ENCODE data around the gene TRIM27. TPM values are rescaled to one million over a fixed set of nuclear protein-coding genes. Genes with fewer than 3 reads are reported as not detected.

Gene TRIM27
- total and polyA plus RNA-seq, 10 of the 15 experiments (the other 5 are each of a cell fraction or from before 2014, with no cell fraction given), result 18.5 to 74.7 (median 58.0) TPM

GRCh38 chr6:28875191-28875747 lies 48.5 kb downstream of the TRIM27 start:
- BruUV-seq (replicated peaks), result no TSS peak
- POLR2A ChIA-PET, result interaction anchor here (1.1 kb wide), 1 partner anchor 37 kb away, joined by 3 read pairs; no protein-coding TSS in a partner anchor
- no peak for ATAC-seq
- SMC1A ChIA-PET (ENCODE audit: uncharacterized antibody, unreplicated experiment), result interaction anchor here (0.5 kb wide), 1 partner anchor 113 kb away, joined by 4 read pairs; no protein-coding TSS in a partner anchor
- H3K27me3 ChIP-seq (replicated peaks in 1 of 2; ENCODE audit: control insufficient read depth in 2 of 2, insufficient read depth in 2 of 2, low read length in 1 of 2), result peaks cover 0 to 3% of the 10 kb centered on the region in 2 experiments; a peak in 2 of 4 replicates
- no peak overlapping the region for H3K4me2 ChIP-seq (ENCODE audit: control insufficient read depth, insufficient read depth)
- in situ Hi-C loops (cut with MboI) (no loop called here), intact Hi-C loops (cut with micrococcal nuclease; ENCODE audit: unreplicated experiment) (no loop called here)
- DNase-seq (ENCODE audit: low read depth, low spot score), result no peak
- no peak for FAIRE-seq
- H3K79me2 ChIP-seq (ENCODE audit: control insufficient read depth, insufficient read depth, low read length), result no peaks in the 10 kb centered on the region
- H3K4me3 ChIP-seq, result no peak overlapping the region
- H3K9ac ChIP-seq (ENCODE audit: control insufficient read depth, insufficient read depth, low read length), result no peak overlapping the region
- TF ChIP-seq GATAD2B (conservative IDR thresholded peaks at IDR 0.05; ENCODE audit: low read depth) (no peak), USF2 (IDR thresholded peaks at IDR 0.05; ENCODE audit: borderline replicate concordance, low read depth, low read length) (no peak), ZNF622 (IDR thresholded peaks at IDR 0.05) (no peak), SIN3A (IDR thresholded peaks at IDR 0.05; ENCODE audit: low read depth, low read length) (no peak), POLR2AphosphoS5 (IDR thresholded peaks at IDR 0.05; ENCODE audit: low read length) (no peak), RUNX3 (IDR thresholded peaks at IDR 0.05; ENCODE audit: low read length) (no peak), ZBTB40 (IDR thresholded peaks at IDR 0.05; ENCODE audit: borderline replicate concordance) (no peak), RCOR1 (conservative IDR thresholded peaks at IDR 0.05; ENCODE audit: low read depth, low read length) (no peak), NFIC (IDR thresholded peaks at IDR 0.05; ENCODE audit: low read depth, low read length) (no peak), MYC (IDR thresholded peaks at IDR 0.05; ENCODE audit: insufficient read depth, insufficient read length, insufficient replicate concordance, low read length, severe bottlenecking) (no peak), EP300 (IDR thresholded peaks at IDR 0.05; ENCODE audit: borderline replicate concordance in 1 of 2, control insufficient read depth in 1 of 2, low read depth in 2 of 2, low read length in 2 of 2) (no peak), BHLHE40 (IDR thresholded peaks at IDR 0.05; ENCODE audit: borderline replicate concordance in 1 of 2, low read depth in 2 of 2, low read length in 1 of 2) (no peak), MXI1 (IDR thresholded peaks at IDR 0.05; ENCODE audit: low read depth, low read length) (no peak), NR2C2 (IDR thresholded peaks at IDR 0.05; ENCODE audit: borderline replicate concordance, control insufficient read depth, insufficient read length, low read depth) (no peak), SMARCA5 (IDR thresholded peaks at IDR 0.05) (no peak), BRCA1 (IDR thresholded peaks at IDR 0.05; ENCODE audit: low read depth, low read length) (no peak), IKZF2 (IDR thresholded peaks at IDR 0.05) (no peak)
- RAD21 ChIA-PET (ENCODE audit: unreplicated experiment), result no interaction called here
- H3K9me3 ChIP-seq (replicated peaks; ENCODE audit: control insufficient read depth, insufficient read depth, low read length), result no peaks in the 10 kb centered on the region
- no peak overlapping the region for H3K27ac ChIP-seq (ENCODE audit: control insufficient read depth, insufficient read depth)
- no peaks in the 10 kb centered on the region for H3K4me1 ChIP-seq (ENCODE audit: control insufficient read depth, insufficient read depth, low read length)
- no peaks in the 10 kb centered on the region for H3K36me3 ChIP-seq (ENCODE audit: control insufficient read depth in 2 of 2, insufficient read depth in 2 of 2, low read length in 1 of 2)
- H2AFZ ChIP-seq (ENCODE audit: control insufficient read depth, low read depth, low read length), result no peak overlapping the region
- 22% methylated on average over 6 of the region's 6 CpGs for WGBS (ENCODE audit: insufficient coverage, insufficient replicate concordance, low lambda C conversion rate, missing lambda C conversion rate)
- CTCF ChIA-PET, result interaction anchor here (0.7 to 1.8 kb wide), 5 partner anchors 9 to 141 kb away, joined by 3 to 6 read pairs (median 4); no protein-coding TSS in a partner anchor
- no peaks in the 10 kb centered on the region for H4K20me1 ChIP-seq (ENCODE audit: control insufficient read depth, insufficient read depth)
